Endothelial cell of umbilical vein (primary cell): ENCODE results near the gene GNAZ.

ENCODE experiments used
- CTCF ChIP-seq, 2 donors: IDR thresholded peaks; 1 replicate in 1 of 2; 2 replicates in 1 of 2; pipeline ENCODE4 v1.5.1; 2011; ENCODE audit warnings: low read length in 2 of 2, mild to moderate bottlenecking in 2 of 2, moderate library complexity in 2 of 2, control low read depth in 1 of 2, inconsistent platforms in 1 of 2, low read depth in 1 of 2; ENCODE audit not compliant: insufficient read depth in 1 of 2; ENCODE audit errors: extremely low read depth in 1 of 2
- EZH2 ChIP-seq: IDR thresholded peaks from 2 replicates; pipeline ENCODE4 v1.6.1; 2012; ENCODE audit warnings: borderline replicate concordance, low read depth, mild to moderate bottlenecking, moderate library complexity, low read length, inconsistent platforms; ENCODE audit not compliant: severe bottlenecking
- MAX ChIP-seq: IDR thresholded peaks from 2 replicates; pipeline ENCODE4 v1.6.1; 2011; ENCODE audit not compliant: insufficient read depth, insufficient read length
- MYC ChIP-seq: IDR thresholded peaks from one replicate; pipeline ENCODE4 v1.6.1; 2011; ENCODE audit warnings: mild to moderate bottlenecking, low read depth, low read length
- POLR2A ChIP-seq: IDR thresholded peaks from 2 replicates; pipeline ENCODE4 v1.6.1; 2012; ENCODE audit warnings: low read depth, mild to moderate bottlenecking, control low read depth, low read length
- POLR2AphosphoS5 ChIP-seq: IDR thresholded peaks from 2 replicates; pipeline ENCODE4 v1.6.1; 2012; ENCODE audit warnings: low read depth, mild to moderate bottlenecking, control low read depth, low read length, moderate library complexity; ENCODE audit not compliant: insufficient read depth

- no peak for TF ChIP-seq CTCF (IDR thresholded peaks at IDR 0.05; ENCODE audit: extremely low read depth in 1 of 2, insufficient read depth in 1 of 2, low read depth in 1 of 2, low read length in 2 of 2)
- no peak for TF ChIP-seq MAX
- TF ChIP-seq POLR2A, result no peak
- TF ChIP-seq EZH2, result no peak
- no peak for TF ChIP-seq POLR2AphosphoS5
- TF ChIP-seq MYC, result no peak
Measured at GRCh38 chr22:23102776-23103175, 32.5 kb downstream of the GNAZ start.
